HG03095 (cell line): ENCODE data around the gene CPEB3.
A peak's percentile ranks its signal among the peaks of the same experiment; 100 is the strongest.

Source experiments
- ATAC-seq: cut with Tn5 transposase; IDR thresholded peaks from one replicate; pipeline ENCODE4 v1.9.1; 2021; ENCODE audit warnings: moderate library complexity; ENCODE audit not compliant: unreplicated experiment

CPEB3 gene

DNA sequence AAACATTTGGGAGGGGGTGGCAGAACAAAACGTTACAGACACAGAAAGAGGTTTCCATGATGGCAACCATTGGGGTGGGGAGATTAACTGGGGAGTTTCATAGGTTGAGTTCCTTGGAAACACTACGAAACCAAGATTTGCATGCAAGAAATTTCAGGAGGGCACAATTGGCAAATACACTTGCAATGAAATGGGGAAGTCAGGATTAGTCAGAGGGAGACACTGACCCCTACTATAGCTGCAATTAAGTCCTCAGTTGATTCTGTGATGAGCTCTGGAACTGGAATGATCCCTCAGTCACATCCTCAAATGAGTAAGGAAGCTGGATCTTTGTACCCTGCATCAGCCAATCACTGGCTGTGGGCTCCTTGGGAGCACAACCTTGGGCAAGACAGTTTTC is 22.1 kb downstream of the CPEB3 start:
- no peak for ATAC-seq

DNA sequence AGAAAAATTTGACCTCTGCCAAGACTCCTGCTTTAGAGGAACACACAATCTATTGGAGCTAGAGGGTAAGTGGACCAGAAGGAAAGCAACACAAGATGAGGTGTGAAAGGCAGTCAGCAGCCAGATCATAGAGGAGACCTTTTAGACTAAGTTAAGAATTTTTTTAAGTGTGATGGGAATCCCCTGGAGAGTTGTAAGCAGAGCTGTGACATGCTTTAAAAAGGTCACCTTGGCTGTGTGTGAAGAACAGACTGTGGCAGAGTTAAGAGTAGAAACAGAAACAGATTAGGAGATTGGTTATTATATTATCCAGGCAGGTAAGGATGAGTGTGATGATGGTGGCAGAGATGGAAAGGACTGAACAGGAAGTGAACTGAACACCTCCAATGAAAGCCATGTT is 23.5 kb downstream of the CPEB3 start:
- ATAC-seq = no peak

DNA sequence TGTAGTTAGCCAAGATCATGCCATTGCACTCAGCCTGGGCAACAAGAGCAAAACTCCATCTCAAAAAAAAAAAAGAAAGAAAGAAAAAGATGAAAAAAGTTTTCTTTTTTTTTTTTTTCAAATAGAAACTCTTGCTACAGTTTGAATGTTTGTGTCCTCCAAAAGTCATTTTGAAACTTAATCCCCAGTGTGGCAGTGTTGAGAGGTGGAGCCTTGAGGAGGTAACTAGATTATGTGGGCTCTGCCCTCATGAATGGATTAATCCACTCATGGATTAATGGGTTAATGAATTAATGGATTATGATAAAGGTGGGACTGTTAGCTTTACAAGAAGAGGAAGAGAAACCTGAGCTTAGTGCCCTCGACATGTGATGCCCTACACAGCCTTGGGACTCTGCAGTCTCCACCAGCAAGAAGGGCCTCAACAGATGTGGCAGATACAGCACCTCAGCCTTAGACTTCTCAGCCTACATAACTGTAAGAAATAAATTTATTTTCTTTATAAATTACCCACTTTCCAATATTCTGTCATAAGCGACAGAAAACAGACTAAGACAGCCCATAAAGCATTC is 25.1 kb downstream of the CPEB3 start:
- no peak for ATAC-seq

DNA sequence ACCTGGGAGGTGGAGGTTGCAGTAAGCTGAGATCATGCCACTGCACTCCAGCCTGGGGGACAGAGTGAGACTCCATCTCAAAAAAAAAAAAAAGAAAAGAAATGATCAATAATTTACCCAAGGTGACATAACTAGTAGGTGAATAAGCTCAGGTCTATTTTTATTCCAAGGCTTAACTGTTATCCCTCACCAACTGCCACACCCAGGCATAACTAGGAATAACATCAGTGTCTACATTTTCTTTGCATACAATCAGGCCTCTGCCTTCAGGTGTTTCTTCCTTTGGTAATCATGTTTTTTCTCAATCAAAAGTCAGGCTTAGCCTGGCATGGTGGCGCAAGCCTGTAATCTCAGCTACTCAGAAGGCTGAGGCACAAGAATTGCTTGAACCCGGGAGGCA is 26.6 kb downstream of the CPEB3 start:
- ATAC-seq = no peak

DNA sequence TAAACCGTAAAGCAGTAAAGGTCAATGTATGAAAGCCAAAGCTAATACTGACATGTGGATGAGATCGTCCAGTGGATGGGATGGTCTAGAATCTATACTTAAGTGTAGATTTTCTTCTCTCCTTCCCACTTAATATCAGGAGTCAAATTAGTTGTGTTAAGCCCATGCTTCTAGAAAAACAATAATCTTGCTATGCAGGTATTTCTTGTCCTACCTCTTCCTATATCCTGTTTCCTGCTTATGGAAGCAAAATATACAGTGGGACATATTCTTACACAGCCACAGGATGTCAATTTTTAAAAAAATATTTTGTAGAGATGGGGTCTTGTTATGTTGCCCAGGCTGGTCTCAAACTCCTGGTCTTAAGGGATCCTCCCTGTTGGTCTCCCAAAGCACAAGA is 27.5 kb downstream of the CPEB3 start:
- ATAC-seq = no peak

DNA sequence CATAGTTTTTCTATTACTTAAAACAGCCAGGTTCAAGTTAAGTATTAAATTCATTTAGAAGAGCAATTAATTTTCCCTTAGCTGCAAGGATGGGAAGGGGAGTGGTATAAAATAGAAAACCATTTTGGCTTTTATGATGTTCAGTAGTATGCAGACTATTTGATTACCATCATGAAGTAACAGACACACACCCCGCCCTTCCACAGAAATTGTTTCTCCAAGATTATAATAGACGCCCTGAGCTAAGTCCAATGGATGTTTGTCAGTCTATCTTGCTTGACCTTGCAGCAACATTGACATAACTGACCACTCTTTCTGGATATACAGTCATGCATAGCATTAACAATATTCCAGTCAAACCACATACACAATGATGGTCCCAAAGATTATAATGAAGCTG is 42.3 kb downstream of the CPEB3 start:
- no peak for ATAC-seq

DNA sequence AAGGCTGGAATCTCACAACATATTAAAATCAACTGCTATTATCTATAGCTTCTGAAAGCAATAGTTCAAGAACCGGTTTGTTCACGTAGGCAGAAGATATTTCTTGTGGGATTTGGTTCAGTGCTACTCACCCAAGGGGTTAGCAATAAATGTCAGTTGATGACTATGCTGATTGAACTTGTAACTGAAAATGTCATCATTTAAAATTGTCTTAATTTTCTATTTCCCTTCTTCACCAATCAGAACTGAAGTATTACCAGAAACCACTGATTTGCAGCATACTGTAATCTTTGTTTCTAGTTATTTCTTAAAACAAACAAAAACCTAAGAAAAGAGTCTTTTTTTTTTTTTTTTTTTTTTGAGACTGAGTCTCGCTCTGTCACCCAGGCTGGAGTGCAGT is 46.1 kb downstream of the CPEB3 start:
- ATAC-seq = peak; percentile 38

DNA sequence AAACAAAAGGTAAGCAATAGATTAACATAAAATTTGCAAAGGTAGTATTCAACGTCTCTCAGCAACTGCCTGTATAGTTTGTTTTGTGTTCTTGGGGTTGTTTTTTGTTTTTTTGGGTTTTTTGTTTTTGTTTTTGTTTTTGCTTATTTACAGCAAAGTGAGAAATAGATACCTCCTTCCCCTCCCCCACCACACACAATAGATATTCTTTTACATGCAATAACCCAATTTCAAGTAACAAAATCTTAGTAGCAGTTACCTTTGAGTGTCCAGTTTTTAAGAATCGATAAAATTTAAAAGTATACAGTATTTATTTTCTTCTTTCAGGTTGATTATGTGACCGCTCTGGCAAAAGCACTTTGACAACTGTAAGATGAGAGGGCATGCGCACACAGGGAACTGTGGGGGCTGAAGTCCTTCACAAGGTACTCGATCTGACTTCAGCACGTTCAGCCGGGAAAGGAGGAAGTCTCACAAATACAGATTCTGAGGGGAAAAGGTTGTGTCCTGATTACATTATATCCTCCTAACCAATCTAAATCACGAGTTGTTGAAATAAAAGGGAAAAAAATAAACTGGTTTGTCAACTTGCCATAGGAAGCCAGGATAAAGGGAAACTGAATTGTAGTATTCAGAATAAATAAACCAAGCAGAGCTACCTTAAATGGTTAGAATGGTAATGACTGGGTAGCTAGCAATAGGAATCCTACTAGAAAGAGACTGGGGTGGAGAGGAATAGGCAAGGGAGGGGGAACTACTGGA is 47.8 kb downstream of the CPEB3 start:
- ATAC-seq = no peak

DNA sequence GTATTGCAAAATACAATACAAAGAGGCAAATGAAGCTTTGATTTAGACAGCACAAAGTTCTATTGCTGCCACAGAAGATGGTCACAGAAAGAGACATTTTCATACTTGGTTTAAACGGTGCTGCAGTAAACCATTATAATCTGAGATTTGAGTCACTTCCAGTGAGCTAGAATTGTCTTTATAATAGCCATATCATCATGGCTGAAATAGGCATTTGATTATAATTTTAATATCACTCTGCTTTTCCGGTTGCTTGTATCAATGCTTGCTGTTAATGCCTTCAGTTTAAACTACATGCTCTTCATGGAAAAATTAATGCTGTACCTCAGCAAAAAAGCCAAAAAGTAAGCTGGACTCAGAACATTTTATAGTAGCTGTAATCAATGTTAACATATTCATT is 48.5 kb downstream of the CPEB3 start:
- ATAC-seq = no peak

DNA sequence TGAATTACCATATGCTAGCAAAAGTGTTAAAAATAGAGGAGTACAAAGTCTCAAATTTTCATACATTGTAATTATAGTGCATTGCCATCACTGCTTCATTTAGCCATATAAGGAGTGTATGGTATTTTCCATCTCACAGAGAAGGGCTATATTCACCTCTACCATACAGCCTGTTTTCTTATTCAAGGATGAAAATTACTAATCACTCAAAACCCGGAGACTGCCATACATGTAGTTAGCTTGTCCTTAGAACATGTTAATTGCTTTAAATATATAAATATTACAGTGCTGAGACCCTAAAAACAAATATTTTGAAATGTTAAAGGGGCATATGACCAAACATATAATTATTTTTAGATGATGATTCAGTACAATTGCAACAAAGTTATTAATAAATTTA is 49.4 kb downstream of the CPEB3 start:
- no peak for ATAC-seq

DNA sequence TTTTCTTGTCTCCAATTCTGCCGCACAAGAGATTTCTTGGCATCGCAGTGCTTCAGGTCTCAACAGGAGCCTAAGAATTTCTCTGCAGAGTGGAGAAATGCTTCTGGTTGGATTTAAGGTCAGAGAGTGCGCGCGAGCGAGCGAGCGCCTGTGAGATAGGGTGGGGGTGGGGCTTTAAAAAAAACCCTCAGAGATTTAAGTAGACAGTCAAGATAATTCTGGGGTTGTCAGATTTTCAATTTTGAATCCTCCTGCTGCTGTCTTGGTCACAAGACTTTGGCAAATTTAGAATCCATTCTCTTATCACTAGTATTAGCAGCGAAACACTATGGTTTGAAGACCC is 49.7 kb downstream of the CPEB3 start:
- no peak for ATAC-seq

DNA sequence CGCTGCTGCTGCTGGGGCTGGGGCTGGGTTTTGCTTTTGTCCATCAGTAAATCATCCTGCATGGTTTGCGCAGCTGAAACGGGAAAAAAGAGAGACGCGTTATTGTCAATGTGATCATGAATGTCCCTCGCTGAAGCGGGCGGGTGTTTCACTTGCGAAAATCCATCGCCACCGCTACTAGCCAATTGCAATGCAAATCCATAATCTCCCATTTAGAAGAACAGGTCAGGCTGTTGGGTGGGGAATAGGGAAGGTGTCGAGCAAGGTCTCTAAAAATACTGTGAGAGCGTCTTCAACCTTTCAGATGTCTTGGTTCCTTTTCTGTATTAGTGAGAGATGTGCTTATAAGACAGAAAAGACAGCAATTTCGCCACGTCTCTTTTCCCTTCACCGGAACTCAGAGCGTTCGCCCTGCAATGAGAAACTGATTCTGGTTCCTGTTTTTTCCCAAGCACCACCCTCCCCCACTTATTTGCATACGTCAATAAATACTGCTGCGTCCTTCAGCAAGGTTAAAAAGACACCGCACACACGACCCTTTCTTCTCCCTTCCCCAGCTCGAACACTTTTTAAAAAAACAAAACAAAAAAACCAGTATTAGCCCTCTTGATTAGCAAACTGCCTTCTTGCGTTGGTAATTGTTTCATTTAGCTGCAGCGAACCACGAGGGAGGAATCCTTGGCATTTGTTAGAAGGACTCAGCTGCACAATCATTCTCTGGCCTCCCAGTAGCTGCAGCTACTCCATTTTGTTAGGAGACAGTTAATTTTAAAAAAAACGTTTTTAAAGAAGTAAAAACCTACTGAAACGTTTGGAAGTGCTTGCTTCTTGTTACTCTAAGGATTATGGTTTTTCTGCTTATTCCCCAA is 50.4 kb downstream of the CPEB3 start:
- peak; percentile 52 for ATAC-seq

DNA sequence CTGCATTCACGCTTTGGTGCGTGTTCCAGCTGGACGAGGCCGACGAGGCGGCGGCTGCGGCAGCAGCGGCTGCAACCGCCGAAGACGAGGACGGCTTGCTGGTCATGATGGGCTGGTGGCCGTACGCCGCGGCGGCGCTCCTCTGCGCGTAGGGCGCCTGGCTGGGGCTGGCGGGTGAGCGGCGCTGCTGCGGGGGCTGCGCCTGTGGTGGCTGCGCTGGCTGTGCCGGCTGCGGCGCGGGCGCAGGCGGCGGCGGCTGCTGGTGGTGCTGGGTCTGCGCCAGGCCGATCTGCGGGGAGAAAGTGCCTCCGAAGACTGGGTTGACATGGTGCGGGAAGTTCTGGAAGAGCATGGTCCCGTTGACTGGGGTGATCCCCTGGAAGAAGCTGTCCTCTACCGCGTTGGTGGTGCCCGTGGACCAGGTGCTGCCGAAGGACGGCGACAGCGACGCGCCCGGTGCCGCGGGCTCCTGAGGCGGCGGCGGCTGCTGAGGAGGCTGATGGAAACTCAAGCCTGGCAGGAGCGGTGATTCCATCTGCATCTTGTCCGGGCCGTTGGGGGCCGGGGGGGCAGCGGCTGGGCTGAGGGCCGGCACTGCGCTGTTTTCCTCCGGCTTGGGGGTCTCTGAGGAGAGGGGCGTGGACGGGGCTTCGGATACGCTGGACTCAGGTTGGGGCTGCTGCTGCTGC is 51.1 kb downstream of the CPEB3 start:
- peak; percentile 31 for ATAC-seq

DNA sequence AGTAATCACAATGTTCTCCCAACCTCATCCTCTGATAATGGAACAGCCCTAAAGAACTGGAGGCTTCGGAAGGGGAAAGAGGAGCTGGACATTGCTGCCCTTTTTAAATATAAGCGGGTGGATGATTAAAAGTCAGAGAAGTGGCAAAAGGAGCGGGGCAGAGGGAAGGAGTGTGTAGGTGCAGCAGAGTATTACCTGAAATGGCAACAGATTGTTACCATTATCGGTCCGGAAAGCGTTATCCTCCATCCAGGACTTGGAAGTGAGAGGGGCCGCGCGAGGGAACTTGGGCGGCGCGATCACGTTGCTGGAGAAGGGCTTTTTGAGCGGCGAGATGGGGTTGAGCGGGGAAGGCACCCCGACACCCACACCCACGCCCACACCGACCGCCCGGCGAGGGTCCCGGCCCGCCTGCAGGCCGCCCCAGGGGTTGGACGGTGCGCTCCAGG is 51.7 kb downstream of the CPEB3 start:
- ATAC-seq = no peak

DNA sequence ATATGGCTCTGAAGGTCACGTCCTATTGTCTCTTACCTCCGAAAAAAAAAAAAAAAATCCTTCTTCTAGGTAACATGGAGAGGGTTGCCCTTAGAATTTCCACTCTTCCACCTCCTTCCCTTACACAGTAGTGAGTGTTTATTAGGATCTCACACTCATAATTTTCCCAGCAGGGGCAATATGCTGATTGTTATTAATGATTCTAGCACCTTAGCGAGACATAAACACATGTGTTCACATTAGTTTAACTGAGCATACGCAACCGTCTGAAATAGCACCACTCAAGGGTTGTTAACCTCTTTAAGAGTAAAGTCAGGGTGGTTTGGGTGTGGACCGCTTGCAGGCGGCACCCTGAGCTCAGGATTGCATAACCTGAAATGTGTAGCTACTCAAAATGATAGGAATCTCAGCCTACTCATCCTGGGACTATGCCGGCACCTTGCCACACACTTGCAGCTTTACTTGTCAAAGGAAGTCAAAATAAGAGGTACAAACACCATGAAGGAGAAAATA is 52.2 kb downstream of the CPEB3 start:
- no peak for ATAC-seq

DNA sequence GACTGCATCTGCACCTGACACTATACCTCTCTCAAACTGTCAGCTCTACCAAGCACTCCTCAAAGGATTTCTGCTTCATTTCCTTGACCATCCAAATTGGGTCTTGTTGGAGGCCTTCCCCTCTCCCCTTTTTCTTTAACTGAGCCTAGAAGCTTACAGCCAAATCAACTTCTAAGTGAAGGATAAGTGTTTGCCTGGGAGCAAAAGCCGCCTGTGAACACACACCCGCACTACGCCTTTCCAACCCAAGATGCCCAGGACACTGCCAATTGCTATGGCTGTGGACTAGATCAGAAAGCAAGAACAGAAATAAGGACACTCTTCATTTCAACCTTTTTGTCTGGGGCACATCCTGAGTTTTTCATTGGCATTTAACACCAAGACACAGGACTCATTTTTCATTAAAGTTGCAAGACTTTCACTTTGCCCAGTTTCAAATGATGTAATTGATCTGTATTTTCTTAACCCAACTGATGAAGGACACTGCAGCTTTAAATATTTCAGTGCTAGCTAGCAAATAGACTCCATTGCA is 52.8 kb downstream of the CPEB3 start:
- ATAC-seq = no peak

DNA sequence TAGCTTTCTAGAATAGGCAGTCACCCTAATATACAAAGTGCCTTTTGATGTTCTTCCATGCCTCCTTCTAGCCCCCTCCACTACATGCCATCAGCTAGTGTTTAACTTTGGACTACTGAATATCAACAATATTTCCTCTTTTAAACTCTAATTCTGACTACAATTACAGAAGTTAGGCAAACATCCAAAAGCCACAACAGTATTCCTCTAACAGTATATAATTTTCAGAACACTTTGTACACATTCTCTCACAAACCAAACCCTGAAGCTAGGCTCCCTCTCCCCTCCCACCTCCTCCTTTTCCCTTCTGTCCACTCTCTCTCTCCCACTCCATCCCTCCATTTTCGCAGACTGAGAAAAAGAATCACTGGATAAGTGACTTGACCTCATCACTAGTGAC is 59.7 kb downstream of the CPEB3 start:
- ATAC-seq = no peak

DNA sequence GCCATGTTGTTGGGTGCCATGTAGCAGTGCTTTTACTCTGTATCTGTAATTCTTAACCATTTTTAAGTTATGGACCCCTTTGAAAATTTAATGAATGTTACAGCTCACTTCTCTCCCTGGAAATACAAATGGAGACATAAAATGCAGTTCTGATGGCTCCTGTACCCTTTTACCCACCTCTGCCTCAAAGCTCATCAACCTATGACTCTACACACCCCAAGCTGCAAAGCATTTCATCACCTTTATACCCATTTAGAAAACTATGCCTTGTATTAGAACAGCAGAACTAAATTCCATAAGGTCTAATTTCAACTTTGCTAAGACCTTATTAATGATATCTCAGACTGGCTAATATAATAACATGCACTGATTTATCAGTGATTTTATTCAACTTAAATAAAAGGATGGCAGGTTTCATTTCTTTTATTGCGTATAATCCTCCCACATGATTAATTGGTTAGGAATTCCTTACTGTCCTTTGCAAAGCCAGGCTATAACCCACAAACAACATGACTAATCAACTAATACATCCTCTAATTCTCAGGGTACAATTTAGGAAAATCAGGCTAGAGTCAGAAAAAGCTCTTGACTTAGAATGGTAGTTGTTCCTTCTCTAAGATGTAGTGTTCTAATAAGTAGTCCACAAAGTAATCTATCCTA is 68.1 kb downstream of the CPEB3 start:
- no peak for ATAC-seq

DNA sequence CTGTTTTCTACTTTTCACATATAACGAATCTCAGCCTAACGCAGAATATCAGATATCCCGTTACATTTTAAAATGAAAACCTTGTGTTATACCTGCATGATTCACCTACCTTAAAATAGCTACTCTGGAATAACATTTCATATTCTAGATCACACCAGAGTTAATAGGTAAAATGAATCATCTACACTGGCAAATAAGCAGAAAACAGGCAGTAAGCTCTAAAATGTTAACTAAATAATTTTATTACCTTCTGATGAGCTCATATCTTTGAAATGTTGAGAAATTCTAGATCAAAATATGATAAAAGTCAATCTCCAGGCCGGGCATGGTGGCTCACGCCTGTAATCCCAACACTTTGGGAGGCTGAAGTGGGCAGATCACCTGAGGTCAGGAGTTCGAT is 71.3 kb downstream of the CPEB3 start:
- ATAC-seq = no peak

DNA sequence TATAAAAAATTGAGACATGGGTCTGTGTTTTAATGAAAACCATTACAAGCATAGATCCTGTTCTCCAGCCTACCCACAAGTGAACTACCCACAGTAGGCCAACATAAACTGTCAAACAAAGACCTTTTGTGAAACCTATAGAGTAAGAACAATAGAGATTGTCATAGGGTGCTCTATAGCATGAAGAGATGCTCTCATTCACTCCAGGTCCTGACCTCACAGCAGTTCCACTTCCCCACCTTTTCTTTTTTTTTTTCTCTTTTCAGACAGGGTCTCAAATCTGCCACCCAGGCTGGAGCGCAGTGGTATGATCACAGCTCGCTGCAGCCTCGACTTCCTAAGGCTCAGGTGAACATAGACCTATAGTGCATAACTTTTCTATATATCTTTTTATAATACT is 72.3 kb downstream of the CPEB3 start:
- no peak for ATAC-seq
